Measurements from ENCODE around the gene IRF2BP1.
A peak's percentile ranks its signal among the peaks of the same experiment; 100 is the strongest.
"Not testable (repeated sequence)": the region's sequence is repeated elsewhere in the genome, so short reads cannot be mapped to it uniquely, and the experiment has no call there.

Gene IRF2BP1

DNA sequence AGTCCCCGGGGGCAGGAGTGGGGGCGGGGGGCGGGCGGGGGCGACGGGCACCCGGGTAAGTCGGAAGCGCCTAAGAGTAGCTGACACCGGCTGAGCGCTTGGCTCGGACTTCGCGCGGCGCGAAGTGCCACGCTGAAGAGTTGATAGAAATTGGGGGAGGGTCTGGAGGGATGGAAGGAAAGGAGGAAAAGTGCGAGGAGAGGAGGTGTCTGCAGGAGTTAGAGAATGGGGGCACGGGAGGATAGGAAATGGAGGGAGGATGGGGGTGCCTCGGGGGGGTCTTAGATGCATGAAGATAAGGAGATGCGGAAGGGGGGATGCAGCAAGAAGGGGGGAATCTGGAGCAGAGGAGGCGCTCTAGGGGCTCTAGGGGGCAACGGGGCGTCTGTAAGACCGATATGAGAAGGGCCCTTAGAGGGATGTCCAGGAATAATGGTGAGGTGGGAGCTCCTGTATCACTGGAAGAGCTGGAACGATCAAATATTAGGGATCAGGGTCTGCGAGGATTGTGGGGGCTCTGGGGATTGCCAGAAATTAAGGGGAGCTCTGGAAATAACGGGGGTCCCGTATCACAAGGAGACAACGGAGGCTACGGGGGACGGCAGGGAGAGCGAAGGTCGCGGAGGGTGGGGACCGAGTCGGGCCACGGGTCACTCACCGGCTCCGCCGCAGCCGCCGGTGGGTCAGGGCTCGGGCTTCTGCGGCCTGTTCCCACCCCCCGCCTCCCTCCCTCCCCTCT is 16.1 kb upstream of the IRF2BP1 start, which contains the start of gene MYPOP:
MYPOP (minus strand) TSS at position 702 of the 739 bp plus-strand sequence. CDS start 840 bp downstream, outside the sequence.
- no peak for DNase-seq

DNA sequence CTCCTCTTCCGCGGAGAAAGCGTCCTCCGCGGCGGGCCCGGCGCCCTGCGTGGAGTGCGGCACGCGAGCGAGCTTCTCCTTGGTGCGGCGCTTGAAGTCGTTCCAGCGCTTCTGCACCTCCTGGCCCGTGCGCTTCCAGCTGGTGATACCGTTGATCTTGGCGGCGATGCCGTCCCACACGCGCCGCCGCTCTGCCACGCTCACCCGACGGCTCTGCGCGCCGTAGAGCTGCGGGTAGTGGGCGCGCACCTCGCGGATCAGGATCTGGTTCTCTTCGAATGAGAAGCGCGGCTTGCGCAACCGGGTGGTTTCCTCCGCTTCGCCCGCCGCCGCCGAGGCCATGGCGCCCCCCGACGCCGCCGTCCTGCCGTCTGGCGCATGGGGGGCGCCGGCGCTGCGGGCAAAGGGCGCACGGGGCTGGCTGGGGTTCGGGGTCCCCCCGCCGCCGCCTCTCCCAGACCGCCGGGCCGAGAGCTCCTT is 15.5 kb upstream of the IRF2BP1 start:
- DNase-seq = peak; percentile 25

DNA sequence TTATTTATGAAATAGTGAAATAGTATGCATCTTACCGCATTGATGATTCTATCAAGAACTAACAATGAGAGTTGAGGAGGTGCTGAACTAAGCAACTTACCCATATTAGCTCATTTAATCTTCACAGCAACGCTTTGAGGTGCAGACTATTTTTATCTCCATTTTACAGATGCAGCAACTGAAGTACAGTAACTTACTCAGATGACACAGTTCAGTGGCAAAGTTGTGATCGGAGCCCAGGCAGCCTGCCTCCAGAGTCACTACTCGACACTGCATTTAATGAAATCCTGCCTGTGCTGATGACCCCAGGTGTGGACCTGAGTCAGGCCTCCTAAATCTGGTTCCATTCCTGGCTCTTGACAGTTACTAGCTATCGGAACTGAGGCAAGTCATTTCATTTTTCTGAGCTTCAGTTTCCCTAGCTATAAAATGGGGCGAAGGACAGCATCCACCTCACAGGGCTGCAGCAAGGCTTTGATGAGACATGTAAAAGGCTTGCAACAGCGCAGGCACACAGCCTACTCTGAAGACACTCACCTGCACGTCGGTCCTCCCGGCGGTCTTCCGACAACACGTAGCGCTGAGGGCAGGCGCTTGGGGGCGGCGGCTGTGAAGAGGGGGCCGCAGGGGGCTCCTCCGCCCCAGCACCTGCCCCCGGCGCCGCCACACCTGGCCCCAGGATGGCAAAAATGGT is 14.9 kb upstream of the IRF2BP1 start:
- no peak for DNase-seq

DNA sequence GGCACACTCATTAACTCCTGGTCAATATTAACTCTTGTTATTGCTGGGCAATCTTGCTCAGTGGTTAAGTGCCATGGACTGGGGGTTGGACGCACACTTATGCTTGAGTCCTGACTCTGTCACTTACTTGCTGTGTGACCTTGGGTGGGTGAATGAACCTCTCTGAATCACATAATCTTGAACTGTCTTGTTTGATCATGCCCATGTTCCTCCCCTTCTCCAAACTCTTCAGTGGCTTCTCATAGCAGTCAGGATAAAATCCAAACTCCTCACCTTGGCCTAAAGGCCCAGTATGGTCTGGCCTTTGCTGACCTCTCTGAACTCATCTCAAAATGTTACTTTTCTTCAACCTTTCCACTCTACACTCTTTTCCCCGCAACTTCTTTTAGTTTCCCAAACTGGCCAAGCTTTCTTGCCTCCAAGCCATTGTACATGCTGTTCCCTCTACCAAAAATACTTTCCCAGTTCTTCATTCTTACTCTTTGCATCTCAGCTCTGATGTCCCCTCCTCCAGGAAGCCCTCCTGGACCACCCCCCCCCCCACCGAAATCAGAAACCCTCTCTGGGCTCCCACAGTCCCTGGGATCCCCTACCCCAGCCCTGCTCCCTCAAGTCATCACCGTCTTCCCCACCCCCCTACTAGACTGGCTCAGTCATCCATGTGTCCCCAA is 14.1 kb upstream of the IRF2BP1 start:
- no peak for DNase-seq

DNA sequence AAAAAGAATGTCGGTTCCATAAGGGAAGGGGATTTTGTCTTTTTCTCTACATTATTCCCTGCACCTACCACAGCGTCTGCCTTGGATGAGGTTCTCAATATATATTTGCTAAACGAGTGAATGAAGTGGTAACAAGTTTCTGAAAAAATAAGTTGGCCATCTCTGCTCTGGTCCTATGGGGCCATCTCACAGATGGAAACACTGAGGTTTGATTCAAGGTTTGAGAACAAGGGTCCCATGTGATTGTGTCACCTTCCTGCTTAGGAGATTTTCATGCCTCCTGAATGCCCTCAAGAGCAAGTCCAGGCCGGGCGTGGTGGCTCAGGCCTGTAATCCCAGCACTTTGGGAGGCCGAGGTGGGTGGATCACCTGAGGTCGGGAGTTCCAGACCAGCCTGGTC is 13.3 kb upstream of the IRF2BP1 start:
- DNase-seq = no peak

DNA sequence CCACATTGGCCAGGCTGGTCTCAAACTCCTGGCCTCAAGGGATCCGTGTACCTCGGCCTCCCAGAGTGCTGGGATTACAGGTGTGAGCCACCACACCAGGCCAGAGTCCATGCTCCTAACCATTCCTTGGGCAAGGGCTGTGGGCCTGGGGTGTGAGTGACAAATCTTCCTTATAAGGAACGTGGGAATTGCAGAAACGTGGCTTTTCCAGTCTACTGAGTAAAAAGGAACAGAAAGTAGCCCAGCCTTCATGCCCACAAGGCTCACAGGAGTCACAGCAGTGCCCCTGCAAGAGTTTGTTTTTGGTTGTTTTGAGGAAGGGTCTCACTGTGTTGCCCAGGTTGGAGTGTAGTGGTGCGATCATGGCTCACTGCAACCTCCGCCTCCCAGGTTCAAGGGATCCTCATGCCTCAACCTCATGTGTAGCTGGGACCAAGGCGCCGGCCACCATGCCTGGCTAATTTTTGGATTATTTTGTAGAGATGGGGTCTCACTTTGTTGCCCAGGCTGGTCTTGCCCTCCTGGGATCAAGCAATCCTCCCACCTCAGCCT is 11.4 kb upstream of the IRF2BP1 start:
- no peak for DNase-seq

DNA sequence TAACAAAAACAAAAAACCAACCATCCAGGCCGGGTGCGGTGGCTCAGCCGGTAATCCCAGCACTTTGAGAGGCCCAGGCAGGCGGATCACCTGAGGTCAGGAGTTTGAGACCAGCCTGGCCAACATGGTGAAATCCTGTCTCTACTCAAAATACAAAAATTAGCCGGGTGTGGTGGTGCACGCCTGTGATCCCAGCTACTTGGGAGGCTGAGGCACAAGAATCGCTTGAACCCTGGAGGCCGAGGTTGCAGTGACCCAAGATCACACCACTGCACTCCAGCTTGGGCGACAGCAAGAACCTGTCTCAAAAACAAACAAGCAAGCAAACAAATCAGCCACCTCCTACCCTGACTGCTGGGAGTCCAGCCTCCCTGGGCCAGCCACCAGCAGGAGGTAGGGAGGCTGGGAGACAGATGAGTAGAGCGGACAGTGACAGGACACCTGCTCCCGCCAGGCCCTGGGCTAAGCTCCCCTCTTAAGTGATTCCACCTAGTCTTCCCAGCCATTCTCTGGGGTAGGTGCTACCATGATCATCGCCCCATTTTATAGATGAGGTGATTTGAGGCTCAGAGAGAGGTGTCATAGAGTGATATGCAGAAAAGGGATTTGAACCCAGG is 10.2 kb upstream of the IRF2BP1 start:
- not testable (repeated sequence) for DNase-seq

DNA sequence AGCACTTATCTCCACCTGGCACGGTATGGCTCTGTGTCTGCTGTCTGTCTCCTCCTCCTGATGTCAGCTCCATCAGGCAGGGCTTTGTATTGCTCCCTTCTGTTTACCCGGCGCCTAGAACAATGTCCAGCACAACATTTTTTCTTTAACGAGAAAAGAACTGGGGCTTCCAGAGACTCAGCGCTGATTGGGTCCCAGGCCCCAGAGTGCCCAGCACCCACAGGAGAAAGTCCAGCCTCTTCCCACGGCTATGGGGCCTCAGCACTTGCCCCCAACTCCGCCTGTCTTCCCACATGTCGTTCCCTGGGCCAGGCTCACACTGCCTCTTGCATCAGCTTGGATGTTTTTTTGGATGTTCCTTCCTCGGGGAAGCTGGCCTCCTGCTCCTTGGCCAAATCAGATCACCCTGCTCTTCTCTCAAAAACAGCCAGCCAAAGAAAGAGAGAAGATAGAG is 9.6 kb upstream of the IRF2BP1 start:
- DNase-seq = no peak

DNA sequence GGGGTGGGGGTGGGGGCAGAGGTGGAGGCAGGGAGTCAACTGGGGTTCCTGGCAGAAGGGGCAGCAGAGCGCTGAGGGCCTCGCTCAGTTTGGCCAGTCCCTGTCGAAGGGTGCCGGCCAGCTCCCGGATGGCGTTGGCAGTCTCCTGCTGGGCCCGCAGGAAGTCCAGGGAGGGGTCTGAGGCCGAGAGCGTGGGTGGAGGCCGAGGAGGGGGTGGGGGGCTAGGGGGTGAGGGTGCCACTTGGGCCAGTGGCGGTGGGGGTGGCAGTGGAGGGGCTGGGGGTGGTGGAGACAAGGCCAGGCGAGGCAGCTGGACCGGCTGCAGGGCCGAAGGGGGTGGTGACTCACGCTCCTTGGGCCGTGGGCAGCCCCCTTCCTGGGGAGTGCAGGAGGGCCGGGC is 4.9 kb upstream of the IRF2BP1 start:
- DNase-seq = no peak

DNA sequence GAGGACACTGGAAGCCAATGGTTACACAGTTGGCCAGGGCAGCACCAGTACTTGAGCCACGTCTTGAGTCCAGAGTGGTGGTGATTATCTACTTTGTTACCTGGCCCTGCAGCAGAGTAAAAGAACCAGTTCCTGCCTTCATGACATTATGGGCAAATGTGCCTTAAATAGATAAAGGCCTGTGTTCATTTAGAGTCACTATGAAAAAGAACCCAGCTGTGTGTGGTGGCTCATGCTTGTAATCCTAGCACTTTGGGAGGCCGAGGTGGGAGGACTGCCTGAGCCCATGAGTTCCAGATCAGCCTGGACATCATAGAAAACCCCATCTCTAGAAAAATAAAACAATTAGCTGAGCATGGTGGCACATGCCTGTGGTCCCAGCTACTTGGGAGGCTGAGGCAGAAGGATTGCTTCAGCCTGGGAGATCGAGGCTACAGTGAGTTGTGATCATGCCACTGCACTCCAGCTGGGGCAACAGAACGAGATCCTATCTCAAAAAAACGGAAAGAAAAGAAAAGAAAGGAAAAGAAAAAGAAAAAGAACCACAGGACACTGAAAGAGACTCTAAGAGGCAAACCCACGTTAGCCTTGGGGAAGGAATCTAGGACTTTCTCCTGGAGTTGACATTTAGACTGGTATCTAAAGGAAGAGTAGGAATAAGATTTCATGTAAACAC is 3.4 kb upstream of the IRF2BP1 start:
- no peak for DNase-seq

DNA sequence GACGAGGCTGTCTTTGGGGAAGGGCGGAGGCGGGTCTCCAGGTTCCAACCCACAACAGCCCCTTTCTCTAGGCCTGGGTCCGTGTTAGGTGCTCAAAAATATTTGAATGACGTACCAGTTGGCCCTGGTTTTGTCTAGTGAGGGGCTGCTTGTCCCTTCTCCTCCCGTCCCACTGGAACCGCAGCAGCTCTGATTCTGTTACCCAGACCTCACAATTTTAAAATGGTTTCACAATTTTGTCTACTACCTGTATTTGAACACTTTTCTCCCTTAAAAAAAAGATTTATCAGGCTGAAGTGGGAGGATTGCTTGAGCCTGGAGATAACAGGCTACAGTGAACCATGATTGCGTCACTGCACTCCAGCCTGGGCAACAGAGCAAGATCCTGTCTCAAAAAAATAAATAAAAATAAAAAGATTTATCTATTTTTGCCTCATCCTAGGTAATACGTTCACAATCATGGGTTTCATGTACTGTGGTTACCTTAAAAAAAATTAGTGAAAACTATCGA is 1.3 kb upstream of the IRF2BP1 start:
- DNase-seq = no peak

DNA sequence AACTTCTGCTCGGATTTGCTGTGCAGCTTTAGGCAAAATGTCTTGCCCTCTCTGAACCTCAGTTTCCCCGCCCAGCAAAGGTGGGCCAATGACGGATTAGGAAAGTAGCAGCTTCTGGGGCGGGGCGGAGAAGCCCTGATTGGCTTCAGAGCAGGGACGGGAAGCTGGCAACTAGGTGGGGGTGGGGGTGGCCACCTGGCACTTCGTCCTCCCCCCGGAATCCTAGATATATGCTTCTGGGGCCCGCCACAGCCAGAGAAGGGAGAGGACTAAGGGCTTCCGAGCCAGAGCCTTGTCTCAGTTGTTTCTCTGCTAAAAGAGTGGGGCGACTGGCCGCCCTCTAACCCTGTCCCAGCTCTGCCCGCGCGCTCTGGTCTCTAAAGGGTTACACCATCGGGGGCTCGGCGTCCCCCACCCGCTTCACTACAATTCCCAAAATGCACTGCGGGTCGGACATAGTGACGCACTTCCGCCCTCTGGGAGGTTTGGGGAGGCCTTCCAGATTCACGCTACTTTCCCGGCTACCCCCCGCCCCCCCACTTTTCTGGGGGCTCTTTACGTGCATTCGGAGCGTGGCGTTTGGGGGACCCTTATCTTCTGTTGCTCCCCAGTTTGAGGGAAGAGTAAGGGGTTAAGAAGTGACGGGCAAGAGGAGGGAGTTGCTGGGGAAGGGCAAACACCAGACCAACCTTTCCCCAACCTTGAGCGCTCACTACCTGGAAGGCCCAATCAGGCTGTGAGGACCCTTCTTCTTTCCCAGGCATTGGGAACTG is 672 bp upstream of the IRF2BP1 start:
- DNase-seq = peak; percentile 81

DNA sequence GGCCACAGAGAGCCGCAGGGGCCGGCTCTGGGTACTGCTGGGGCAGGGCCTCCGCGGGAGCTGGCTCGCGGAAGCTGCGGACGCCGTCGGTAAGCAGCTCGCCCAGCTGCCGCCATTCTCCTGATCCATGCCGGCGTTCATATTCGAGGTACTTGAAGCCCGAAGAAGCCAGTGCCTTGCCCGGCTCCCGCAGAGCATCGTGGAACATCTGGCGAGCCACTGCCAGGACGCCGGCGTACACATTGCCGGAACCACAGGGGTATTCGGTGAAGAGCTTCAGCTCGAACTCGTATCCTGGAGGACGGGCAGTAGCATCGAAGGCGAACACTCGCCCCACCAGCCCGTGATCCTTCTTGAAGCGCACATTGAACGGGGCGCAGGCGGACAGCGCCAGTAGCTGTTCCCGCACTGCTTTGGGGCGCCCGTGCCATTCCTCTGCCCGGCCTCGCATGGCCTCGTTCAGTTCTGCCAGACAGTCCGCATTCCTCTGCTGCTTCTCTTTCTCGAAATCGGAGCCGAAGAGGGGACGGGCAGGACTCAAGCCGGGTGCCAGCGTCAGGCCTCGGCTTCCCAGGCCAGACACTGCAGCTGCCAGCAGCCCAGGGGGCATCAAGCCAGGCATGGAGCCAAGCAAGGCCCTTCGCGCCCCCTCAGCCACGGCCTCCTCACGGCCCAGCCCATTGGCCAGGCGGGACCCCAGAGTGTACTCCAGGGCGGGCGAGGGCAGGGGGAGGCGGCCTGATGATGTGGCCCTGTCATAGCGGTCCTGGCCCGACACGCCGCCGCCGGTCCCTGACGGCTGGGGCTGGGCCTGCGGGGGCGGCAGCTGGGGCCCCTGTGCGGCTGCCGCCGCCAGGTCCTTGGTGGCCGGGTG is 1.0 kb downstream of the IRF2BP1 start:
- no peak for DNase-seq

DNA sequence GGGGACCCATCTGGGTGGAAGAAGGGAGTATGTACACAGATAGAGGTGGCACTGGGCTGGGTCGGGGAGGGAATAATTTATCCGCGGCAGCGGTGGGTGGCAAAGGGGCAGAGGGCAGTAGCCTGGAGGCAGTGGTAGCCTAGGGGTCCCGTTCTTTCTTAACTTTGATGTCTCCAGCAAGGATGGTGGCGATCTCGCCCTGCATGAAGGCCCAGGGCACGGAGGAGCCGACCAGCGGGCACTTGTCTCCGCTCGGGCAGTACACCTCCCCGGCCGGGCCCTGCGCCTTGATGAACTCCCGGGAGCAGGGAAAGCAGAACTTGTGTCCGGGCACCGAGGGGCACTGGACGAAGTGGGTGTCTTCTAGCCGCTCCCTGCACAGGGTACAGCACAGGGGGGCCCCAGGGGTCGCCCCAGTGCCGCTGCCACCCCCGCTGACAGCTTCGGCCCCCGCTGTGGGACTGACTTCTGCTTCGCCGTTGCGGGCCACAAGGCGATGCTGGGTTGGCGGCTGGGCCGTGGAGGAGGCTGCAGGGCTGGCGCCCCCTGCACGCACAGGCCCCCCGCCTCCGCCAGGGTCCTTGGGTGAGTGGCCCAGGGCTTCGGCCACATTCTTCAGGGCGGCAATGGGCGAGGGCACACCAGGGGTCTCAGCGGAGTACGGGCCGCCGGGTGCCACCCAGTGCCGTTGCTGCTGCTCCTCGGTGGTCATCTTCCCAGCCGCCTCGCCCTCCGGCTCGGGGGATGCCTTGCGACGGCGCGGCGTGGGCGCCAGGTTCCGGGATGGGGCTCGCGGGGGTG is 1.9 kb downstream of the IRF2BP1 start:
- DNase-seq = no peak

DNA sequence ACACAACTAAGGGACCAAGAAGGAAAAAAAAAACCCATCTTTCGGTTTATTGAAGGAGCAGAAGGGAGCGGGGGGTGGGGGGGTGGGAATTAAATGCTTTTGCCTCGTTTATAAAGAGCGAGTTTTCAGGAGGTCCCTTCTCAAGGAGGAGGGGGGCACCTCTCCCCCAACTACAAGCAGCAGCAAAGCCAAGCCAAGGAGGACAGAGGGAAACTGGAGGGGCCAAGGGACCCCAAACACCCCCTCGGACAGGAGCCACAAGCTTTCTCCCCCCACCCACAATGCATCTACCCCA is 2.4 kb downstream of the IRF2BP1 start:
- no peak for DNase-seq

DNA sequence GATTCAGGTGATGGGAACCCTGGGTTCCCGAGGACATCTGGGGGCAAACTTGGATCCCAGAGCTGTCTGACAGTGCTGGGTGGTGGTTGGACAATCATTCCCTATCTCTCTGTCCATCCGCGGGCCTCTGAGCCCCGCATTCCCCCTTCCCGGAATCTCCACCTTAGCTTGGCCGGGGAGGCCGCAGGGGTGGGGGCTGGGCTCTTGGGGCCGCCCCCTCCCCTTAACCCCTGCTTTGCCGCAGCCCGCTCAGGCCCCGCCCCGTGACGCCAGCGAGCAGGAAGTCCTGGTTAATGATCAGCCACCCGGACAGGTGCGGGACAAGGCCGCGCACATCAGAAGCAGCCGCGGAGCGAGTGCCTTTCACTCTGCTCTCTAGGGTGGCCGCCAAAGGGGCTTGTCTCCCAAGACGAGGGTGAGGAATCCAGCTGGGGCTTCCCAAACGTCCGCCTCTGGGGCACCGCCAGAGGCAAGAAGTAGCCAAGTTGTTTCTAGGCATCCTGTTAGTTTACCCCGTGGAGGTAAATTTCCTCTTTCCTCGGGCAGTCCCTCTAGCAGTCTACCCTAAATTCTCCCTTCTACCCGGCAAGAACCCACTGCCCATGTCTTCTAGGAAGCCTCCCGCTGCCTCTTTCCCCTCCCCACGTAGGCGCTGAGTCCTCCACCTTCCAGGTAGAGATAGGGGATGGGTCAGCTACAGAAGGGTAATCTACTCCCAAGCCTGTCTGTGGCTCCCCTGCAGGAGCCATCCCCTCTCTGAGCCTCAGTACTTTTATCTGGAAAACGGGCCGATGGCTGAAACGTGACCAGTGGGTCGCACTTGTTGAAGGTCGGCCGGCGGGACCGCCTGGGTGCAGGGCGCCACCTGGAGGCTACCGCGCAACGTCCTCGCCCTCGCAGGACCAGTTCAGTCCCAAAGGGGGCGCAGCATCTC is 3.0 kb downstream of the IRF2BP1 start:
- DNase-seq = peak; percentile 81

DNA sequence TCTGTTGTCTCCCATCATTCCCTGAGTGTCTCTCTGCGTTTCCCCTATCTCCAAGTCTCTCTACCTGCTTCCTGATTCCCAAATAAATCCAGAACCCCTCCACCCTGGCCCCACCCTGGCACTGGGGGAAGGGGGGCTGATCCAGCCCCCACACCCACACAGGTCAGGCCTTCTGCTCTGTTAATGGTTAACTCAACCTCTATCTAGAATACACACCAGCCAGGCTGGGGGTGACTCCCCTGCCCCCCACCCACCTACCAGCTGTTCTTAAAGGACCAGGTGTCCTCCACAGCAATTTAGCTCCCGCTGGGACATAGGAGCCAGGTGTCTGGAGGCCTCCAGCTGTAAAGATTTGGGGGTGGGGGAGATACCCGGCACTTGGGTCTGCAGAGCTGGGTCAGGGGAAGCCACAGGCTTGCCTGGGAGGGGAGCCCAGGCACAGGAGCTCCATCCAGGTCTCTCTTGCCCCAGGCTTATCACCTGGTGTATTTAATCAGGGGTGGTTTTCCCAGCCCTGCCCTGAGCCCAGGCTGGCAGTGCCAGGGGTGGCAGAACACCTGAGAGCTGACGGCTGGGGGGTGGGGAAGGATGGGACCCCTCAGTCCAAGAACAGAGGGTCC is 3.9 kb downstream of the IRF2BP1 start:
- DNase-seq = no peak
